Mesenchymal stem cell (in vitro differentiated cells and primary cell): ENCODE results near the gene ZBTB40.

Experiments used
- DNase-seq: peaks from one replicate; pipeline ENCODE4 v3.0.0-alpha.2; 2013
- H2AFZ ChIP-seq: one replicate; pipeline ENCODE4 v1.6.1; 2013; ENCODE audit warnings: low read depth, mild to moderate bottlenecking, control low read depth, inconsistent platforms, low read length, moderate library complexity
- H2AK5ac ChIP-seq: 2 replicates; pipeline ENCODE4 v1.6.1; 2013; ENCODE audit warnings: low read length, moderate library complexity, mild to moderate bottlenecking, inconsistent platforms; ENCODE audit not compliant: severe bottlenecking
- H2BK120ac ChIP-seq: one replicate; pipeline ENCODE4 v1.6.1; 2013; ENCODE audit warnings: low read depth, mild to moderate bottlenecking, inconsistent platforms, low read length, moderate library complexity
- H2BK12ac ChIP-seq, 2 experiments: one replicate each; pipeline ENCODE4 v1.6.1; 2013; ENCODE audit warnings: inconsistent platforms in 2 of 2, low read length in 2 of 2, mild to moderate bottlenecking in 2 of 2, moderate library complexity in 2 of 2, control low read depth in 1 of 2
- H2BK15ac ChIP-seq: one replicate; pipeline ENCODE4 v1.6.1; 2013; ENCODE audit warnings: mild to moderate bottlenecking, low read depth, inconsistent platforms; ENCODE audit not compliant: poor library complexity, severe bottlenecking
- H2BK5ac ChIP-seq: 2 replicates; pipeline ENCODE4 v1.6.1; 2013; ENCODE audit warnings: low read depth, mild to moderate bottlenecking, low read length, control low read depth, inconsistent platforms; ENCODE audit not compliant: poor library complexity, severe bottlenecking
- H3K14ac ChIP-seq, 2 experiments: one replicate each; pipeline ENCODE4 v1.6.1; 2013; ENCODE audit warnings: inconsistent platforms in 2 of 2, low read length in 2 of 2, control low read depth in 1 of 2, mild to moderate bottlenecking in 1 of 2, moderate library complexity in 1 of 2
- H3K18ac ChIP-seq, 2 experiments: one replicate each; pipeline ENCODE4 v1.6.1; 2013; ENCODE audit warnings: inconsistent platforms in 2 of 2, low read length in 2 of 2, control low read depth in 1 of 2, low read depth in 1 of 2, mild to moderate bottlenecking in 1 of 2
- H3K23ac ChIP-seq, 2 experiments: one replicate each; pipeline ENCODE4 v1.6.1; 2013; ENCODE audit warnings: inconsistent platforms in 2 of 2, low read length in 2 of 2, mild to moderate bottlenecking in 2 of 2, moderate library complexity in 2 of 2, control low read depth in 1 of 2
- H3K27ac ChIP-seq: 2 replicates; pipeline ENCODE4 v1.5.1; 2013; ENCODE audit warnings: mild to moderate bottlenecking, moderate library complexity, low read length, control low read depth, inconsistent platforms; ENCODE audit not compliant: poor library complexity, severe bottlenecking
- H3K27me3 ChIP-seq, 2 experiments: 2 replicates each; pipeline versions ENCODE4 v1.6.1 to v1.7.0; 2013; ENCODE audit warnings: low read length in 2 of 2, mild to moderate bottlenecking in 2 of 2, moderate library complexity in 2 of 2, control low read depth in 1 of 2, inconsistent platforms in 1 of 2; ENCODE audit not compliant: control insufficient read depth in 1 of 2, insufficient read depth in 1 of 2
- H3K36me3 ChIP-seq, 2 experiments: 2 replicates each; pipeline versions ENCODE4 v1.6.1 to v1.7.0; 2013; ENCODE audit warnings: low read length in 2 of 2, control low read depth in 1 of 2, inconsistent platforms in 1 of 2, low read depth in 1 of 2, mild to moderate bottlenecking in 1 of 2; ENCODE audit not compliant: insufficient read depth in 2 of 2, control insufficient read depth in 1 of 2
- H3K4ac ChIP-seq, 2 experiments: one replicate each; pipeline ENCODE4 v1.6.1; 2013; ENCODE audit warnings: inconsistent platforms in 2 of 2, low read length in 2 of 2, mild to moderate bottlenecking in 2 of 2, moderate library complexity in 2 of 2, control low read depth in 1 of 2, low read depth in 1 of 2
- H3K4me1 ChIP-seq: 2 replicates; pipeline ENCODE4 v1.6.1; 2013; ENCODE audit warnings: low read depth, low read length, control low read depth; ENCODE audit not compliant: control insufficient read depth, insufficient read depth
- H3K4me2 ChIP-seq: 2 replicates; pipeline ENCODE4 v1.6.1; 2013; ENCODE audit warnings: low read length, mild to moderate bottlenecking, inconsistent platforms; ENCODE audit not compliant: poor library complexity, severe bottlenecking
- H3K4me3 ChIP-seq, 2 experiments: 2 replicates each; pipeline versions ENCODE4 v1.5.1 to v1.7.0; 2013; ENCODE audit warnings: low read length in 2 of 2, mild to moderate bottlenecking in 2 of 2, control low read depth in 1 of 2, low read depth in 1 of 2; ENCODE audit not compliant: insufficient read depth in 1 of 2
- H3K79me1 ChIP-seq: replicated peaks from 2 replicates; pipeline ENCODE4 v1.6.1; 2013; ENCODE audit warnings: mild to moderate bottlenecking, control low read depth, low read length, inconsistent platforms; ENCODE audit not compliant: poor library complexity, severe bottlenecking
- H3K9ac ChIP-seq: 2 replicates; pipeline ENCODE4 v1.7.0; 2013; ENCODE audit warnings: mild to moderate bottlenecking, low read length, moderate library complexity
- H3K9me3 ChIP-seq: 2 replicates; pipeline ENCODE4 v1.7.0; 2013; ENCODE audit warnings: mild to moderate bottlenecking, low read length; ENCODE audit not compliant: control insufficient read depth
- H4K8ac ChIP-seq: one replicate; pipeline ENCODE4 v1.6.1; 2013; ENCODE audit warnings: inconsistent platforms, mild to moderate bottlenecking, low read length, moderate library complexity
- H4K91ac ChIP-seq: one replicate; pipeline ENCODE4 v1.6.1; 2013; ENCODE audit warnings: mild to moderate bottlenecking, low read length, inconsistent platforms
- WGBS: methylation state at CpG from one replicate; pipeline ENCODE4 v1.1.7; 2013; ENCODE audit warnings: mixed read lengths; 5-methylcytosine and 5-hydroxymethylcytosine counted together

The ZBTB40 gene

DNA sequence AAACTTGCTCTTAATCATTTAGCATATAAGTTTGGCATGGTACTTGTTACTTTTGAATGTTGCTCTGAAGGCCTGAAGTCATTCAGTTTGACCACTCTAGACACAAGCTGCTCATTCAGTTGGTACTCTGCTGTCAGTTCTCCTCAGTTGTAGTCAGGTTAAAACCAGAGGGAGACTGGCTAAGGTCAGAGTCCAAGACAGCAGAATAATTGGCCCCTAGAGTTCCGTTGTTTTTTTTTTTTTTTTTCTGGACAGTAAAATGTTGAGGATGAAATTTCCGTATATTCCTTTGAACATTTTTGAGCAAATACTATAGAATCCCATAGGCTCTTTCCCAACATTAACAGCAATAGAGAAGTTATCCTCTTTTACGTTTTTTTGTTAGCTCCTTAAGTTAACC, 9.4 kb downstream of the ZBTB40 start:
- no peak overlapping the region for H2BK15ac ChIP-seq
- no peak overlapping the region for H2BK12ac ChIP-seq
- H3K18ac ChIP-seq: no peak overlapping the region
- H2AFZ ChIP-seq: no peak overlapping the region
- H3K79me1 ChIP-seq: peaks cover 32% of the 10 kb centered on the region
- no peak overlapping the region for H2BK5ac ChIP-seq
- H2BK120ac ChIP-seq: no peak overlapping the region
- H4K91ac ChIP-seq: no peak overlapping the region
- H4K8ac ChIP-seq: no peak overlapping the region
- H3K4me1 ChIP-seq: peaks cover 2% of the 10 kb centered on the region
- H3K9me3 ChIP-seq: no peaks in the 10 kb centered on the region
- no peak overlapping the region for H3K23ac ChIP-seq
- H2AK5ac ChIP-seq: no peak overlapping the region
- no peak overlapping the region for H3K4me2 ChIP-seq
- no CpG with 5 or more reads among the region's 3 CpGs for WGBS
- DNase-seq: no peak
- H3K36me3 ChIP-seq: no peaks in the 10 kb centered on the region
- H3K27me3 ChIP-seq: no peaks in the 10 kb centered on the region
- no peak overlapping the region for H3K4ac ChIP-seq
- H3K27ac ChIP-seq: no peak overlapping the region
- H3K4me3 ChIP-seq: no peak overlapping the region
- H3K14ac ChIP-seq: no peak overlapping the region
- H3K9ac ChIP-seq: no peak overlapping the region

GRCh38 chr1:22461678-22462527, 10.3 kb downstream of the ZBTB40 start:
- Histone ChIP-seq H3K27me3 (no peaks in the 10 kb centered on the region), H4K91ac (no peak overlapping the region), H4K8ac (no peak overlapping the region), H3K14ac (no peak overlapping the region), H2BK120ac (no peak overlapping the region), H3K36me3 (no peaks in the 10 kb centered on the region), H2BK5ac (no peak overlapping the region), H2BK15ac (no peak overlapping the region), H3K4me1 (peaks cover 2% of the 10 kb centered on the region), H3K18ac (no peak overlapping the region), H2AK5ac (no peak overlapping the region), H3K9me3 (no peaks in the 10 kb centered on the region), H2BK12ac (no peak overlapping the region), H3K4ac (no peak overlapping the region), H3K4me2 (no peak overlapping the region), H2AFZ (no peak overlapping the region), H3K79me1 (peaks cover 31% of the 10 kb centered on the region), H3K27ac (no peak overlapping the region), H3K9ac (no peak overlapping the region), H3K4me3 (no peak overlapping the region), H3K23ac (no peak overlapping the region)
- WGBS: 94% methylated on average over 4 of the region's 6 CpGs
- DNase-seq: no peak

DNA sequence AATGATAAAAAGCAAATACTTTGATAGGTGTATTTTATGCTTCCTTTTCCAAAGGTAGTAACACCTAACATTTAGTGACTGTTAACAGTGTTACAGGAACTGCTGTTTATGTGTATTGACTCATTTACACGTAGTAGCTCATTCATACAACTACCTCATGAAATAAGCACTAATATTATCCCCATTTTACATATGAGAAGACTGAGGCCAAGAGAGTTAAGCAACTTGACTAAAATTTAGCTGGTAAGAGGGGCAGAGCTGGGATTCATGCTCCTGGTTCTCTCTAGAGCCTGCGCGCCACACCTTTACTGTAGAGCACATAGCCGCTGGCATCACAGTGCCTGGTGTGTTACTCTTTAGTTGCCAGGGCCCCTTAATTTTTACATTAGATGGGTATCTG, 11.3 kb downstream of the ZBTB40 start:
- Histone ChIP-seq H3K23ac (no peak overlapping the region), H4K91ac (no peak overlapping the region), H2BK120ac (no peak overlapping the region), H2BK5ac (no peak overlapping the region), H2BK15ac (no peak overlapping the region), H3K4ac (no peak overlapping the region), H3K27ac (no peak overlapping the region), H3K14ac (no peak overlapping the region), H3K4me3 (no peak overlapping the region), H3K18ac (no peak overlapping the region), H3K9me3 (no peaks in the 10 kb centered on the region), H2AFZ (no peak overlapping the region), H3K9ac (no peak overlapping the region), H3K36me3 (no peaks in the 10 kb centered on the region), H3K27me3 (no peaks in the 10 kb centered on the region), H2AK5ac (no peak overlapping the region), H4K8ac (no peak overlapping the region), H2BK12ac (no peak overlapping the region), H3K79me1 (peaks cover 33% of the 10 kb centered on the region), H3K4me1 (peaks cover 2% of the 10 kb centered on the region), H3K4me2 (no peak overlapping the region)
- 94% methylated on average over 4 of the region's 4 CpGs for WGBS
- no peak for DNase-seq

DNA sequence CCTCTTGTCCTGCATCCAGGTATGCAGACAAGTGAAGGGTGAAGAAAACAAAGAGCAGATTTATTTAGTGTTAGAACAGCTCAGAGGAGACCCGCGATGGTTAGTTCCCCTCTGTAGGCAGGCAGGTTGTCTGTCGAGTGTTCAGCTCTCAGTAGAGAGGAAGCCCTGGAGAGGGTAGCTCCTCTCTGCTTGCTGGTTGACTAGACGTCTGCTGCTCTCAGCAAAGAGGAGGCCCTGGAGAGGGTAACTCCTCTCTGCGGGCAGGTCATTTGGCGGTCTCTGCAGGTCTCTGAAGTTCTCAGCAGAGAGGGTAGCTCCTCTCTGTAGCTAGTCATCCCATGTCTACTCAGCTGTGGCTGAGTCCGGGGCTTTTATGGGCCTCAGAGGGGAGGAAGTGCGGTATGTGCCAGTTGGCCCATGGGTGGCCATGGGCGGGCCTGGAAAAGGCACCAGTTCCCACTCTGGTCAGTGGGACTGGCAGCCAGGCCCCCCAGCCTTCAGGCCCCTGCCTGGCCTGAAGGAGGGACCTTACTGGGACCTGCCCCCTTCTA, 13.4 kb downstream of the ZBTB40 start:
- Histone ChIP-seq H3K4me2 (no peak overlapping the region), H3K14ac (no peak overlapping the region), H3K9ac (no peak overlapping the region), H2AK5ac (no peak overlapping the region), H4K8ac (no peak overlapping the region), H2AFZ (no peak overlapping the region), H4K91ac (no peak overlapping the region), H2BK15ac (no peak overlapping the region), H2BK5ac (no peak overlapping the region), H3K4me3 (no peak overlapping the region), H3K79me1 (peaks cover 36% of the 10 kb centered on the region), H3K9me3 (no peaks in the 10 kb centered on the region), H3K23ac (no peak overlapping the region), H3K27me3 (no peaks in the 10 kb centered on the region), H3K4ac (no peak overlapping the region), H2BK120ac (no peak overlapping the region), H2BK12ac (no peak overlapping the region), H3K27ac (no peak overlapping the region), H3K36me3 (no peaks in the 10 kb centered on the region), H3K18ac (no peak overlapping the region), H3K4me1 (peaks cover 2% of the 10 kb centered on the region)
- WGBS: 87% methylated on average over 9 of the region's 9 CpGs
- no peak for DNase-seq
